ENCODE results near the gene DPP10. TPM values are rescaled to one million over a fixed set of nuclear protein-coding genes. Genes with fewer than 3 reads are reported as not detected.

DPP10 gene
- total RNA-seq, 1 experiment from 2014 or later, result not detected

DNA sequence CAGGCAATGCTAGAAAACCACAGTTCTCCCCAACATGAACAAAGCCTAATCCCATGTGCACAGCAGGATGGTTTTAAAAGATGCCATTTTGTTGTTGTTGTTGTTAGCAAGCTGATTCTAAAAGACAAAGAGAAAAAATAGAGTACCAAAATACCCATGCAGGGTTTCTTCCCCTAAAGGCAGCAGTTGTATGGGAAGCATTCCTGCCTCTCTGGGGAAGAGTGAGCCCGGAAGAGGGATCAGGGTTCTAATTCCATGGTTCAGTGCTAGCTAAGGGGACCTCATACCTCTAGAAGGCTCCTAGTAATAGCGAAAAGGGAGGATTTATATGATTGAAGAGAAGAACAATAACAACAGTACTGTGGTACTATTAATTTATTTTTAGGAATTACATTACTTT is 327.6 kb downstream of the DPP10 start:
- Histone ChIP-seq H3K4me2 (ENCODE audit: low read length) (no peak overlapping the region), H3K9me3 (ENCODE audit: low read length) (no peaks in the 10 kb centered on the region), H3K9ac (ENCODE audit: low read length) (no peak overlapping the region), H3K79me2 (ENCODE audit: low read length) (no peaks in the 10 kb centered on the region), H2AFZ (ENCODE audit: low read length) (no peak overlapping the region), H3K27me3 (ENCODE audit: low read length) (no peaks in the 10 kb centered on the region), H3K4me1 (ENCODE audit: insufficient read depth, low read length) (no peaks in the 10 kb centered on the region), H3K9me2 (replicated peaks; ENCODE audit: low read length) (no peaks in the 10 kb centered on the region), H3F3A (ENCODE audit: low read length, unreplicated experiment) (no peaks in the 10 kb centered on the region), H3K36me3 (ENCODE audit: low read depth, low read length) (no peaks in the 10 kb centered on the region), H3K27ac (ENCODE audit: low read length) (no peak overlapping the region), H3K4me3 (ENCODE audit: low read length) (no peak overlapping the region), H4K20me1 (ENCODE audit: low read length) (no peaks in the 10 kb centered on the region)
- BruUV-seq (replicated peaks), result no TSS peak
- ChIA-PET POLR2A (ENCODE audit: unreplicated experiment) (no interaction called here), CTCF (no interaction called here)
- TF ChIP-seq EZH2phosphoT487 (IDR thresholded peaks at IDR 0.05; ENCODE audit: borderline replicate concordance, low read length), result no peak
- TF ChIP-seq EZH2 (IDR thresholded peaks at IDR 0.05; ENCODE audit: low read length, unreplicated experiment), result no peak
- TF ChIP-seq, protein P1, sequence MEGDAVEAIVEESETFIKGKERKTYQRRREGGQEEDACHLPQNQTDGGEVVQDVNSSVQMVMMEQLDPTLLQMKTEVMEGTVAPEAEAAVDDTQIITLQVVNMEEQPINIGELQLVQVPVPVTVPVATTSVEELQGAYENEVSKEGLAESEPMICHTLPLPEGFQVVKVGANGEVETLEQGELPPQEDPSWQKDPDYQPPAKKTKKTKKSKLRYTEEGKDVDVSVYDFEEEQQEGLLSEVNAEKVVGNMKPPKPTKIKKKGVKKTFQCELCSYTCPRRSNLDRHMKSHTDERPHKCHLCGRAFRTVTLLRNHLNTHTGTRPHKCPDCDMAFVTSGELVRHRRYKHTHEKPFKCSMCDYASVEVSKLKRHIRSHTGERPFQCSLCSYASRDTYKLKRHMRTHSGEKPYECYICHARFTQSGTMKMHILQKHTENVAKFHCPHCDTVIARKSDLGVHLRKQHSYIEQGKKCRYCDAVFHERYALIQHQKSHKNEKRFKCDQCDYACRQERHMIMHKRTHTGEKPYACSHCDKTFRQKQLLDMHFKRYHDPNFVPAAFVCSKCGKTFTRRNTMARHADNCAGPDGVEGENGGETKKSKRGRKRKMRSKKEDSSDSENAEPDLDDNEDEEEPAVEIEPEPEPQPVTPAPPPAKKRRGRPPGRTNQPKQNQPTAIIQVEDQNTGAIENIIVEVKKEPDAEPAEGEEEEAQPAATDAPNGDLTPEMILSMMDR (conservative IDR thresholded peaks at IDR 0.05; ENCODE audit: low read depth, low read length), result no peak
- DNase-seq (no peak), ATAC-seq (no peak)
- intact Hi-C loops (cut with micrococcal nuclease), result no loop called here

DNA sequence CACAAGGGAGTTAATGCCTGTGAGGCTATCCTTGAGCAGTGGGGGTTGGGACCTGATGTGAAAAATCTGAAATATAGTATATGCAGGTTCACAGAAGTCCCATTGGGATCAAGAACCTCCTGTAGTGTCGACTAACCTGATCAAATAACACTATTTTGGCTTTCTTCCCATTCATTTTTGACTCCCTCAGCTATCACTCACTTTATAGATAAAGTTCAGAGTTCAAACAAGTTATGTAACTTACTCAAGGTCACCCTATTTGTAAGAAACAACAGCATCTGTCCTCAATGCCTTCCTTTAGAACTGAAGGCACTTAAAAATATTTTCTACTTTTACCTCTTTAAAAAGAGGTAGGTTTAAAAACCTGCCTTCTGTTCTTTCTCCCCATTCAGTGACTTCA is 341.6 kb downstream of the DPP10 start:
- H3K4me1 ChIP-seq (ENCODE audit: insufficient read depth, low read length), result no peaks in the 10 kb centered on the region
- CTCF ChIA-PET, result no interaction called here
- H3F3A ChIP-seq (ENCODE audit: low read length, unreplicated experiment), result no peaks in the 10 kb centered on the region
- no peak overlapping the region for H3K27ac ChIP-seq (ENCODE audit: low read length)
- no peak for DNase-seq
- ATAC-seq, result no peak
- no peak overlapping the region for H3K4me3 ChIP-seq (ENCODE audit: low read length)
- no peaks in the 10 kb centered on the region for H3K79me2 ChIP-seq (ENCODE audit: low read length)
- POLR2A ChIA-PET (ENCODE audit: unreplicated experiment), result no interaction called here
- H3K4me2 ChIP-seq (ENCODE audit: low read length), result no peak overlapping the region
- H4K20me1 ChIP-seq (ENCODE audit: low read length), result no peaks in the 10 kb centered on the region
- no peaks in the 10 kb centered on the region for H3K36me3 ChIP-seq (ENCODE audit: low read depth, low read length)
- no peak overlapping the region for H2AFZ ChIP-seq (ENCODE audit: low read length)
- no peak overlapping the region for H3K9ac ChIP-seq (ENCODE audit: low read length)
- H3K9me2 ChIP-seq (replicated peaks; ENCODE audit: low read length), result no peaks in the 10 kb centered on the region
- H3K27me3 ChIP-seq (ENCODE audit: low read length), result peaks cover 19% of the 10 kb centered on the region
- no TSS peak for BruUV-seq (replicated peaks)
- TF ChIP-seq EZH2phosphoT487 (IDR thresholded peaks at IDR 0.05; ENCODE audit: borderline replicate concordance, low read length), result no peak
- TF ChIP-seq, protein P1 (conservative IDR thresholded peaks at IDR 0.05; ENCODE audit: low read depth, low read length), result no peak
- TF ChIP-seq EZH2 (IDR thresholded peaks at IDR 0.05; ENCODE audit: low read length, unreplicated experiment), result no peak
- intact Hi-C loops (cut with micrococcal nuclease), result no loop called here
- no peaks in the 10 kb centered on the region for H3K9me3 ChIP-seq (ENCODE audit: low read length)

DNA sequence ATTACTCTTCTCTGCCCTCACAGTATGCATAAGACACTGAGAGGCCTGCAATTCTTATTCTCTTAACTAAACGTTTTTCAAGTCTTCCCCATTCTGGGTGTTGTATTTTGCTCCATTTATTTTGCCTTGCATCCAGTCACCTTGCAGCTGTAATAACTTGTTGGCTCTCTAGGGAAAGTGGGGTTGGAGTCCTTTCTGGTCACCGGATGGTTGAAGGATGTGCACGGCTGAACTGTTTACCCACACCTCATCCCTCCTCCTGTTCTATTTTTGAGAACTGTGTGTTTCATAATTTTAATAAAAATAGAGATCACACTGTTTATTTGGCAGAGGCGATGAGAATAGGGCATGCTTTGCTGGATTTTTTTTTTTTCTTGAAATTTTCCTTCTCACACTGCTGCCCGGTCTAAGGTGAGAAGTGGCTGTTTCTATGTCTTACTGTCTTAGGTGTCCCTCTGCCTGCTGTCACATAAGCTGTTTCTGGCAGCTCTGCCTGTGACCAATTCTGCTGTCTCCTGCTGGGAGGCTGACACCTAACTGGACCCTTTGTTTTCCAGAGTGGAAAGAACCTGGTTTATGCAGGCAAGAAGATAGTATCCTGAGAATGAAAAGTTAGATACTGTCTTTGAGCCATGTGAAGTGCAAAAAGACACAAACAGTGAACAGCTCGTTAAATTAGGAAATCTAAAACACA is 342.6 kb downstream of the DPP10 start:
- ATAC-seq, result no peak
- peaks cover 28% of the 10 kb centered on the region for H3K27me3 ChIP-seq (ENCODE audit: low read length)
- no peaks in the 10 kb centered on the region for H3K9me2 ChIP-seq (replicated peaks; ENCODE audit: low read length)
- H3K36me3 ChIP-seq (ENCODE audit: low read depth, low read length), result no peaks in the 10 kb centered on the region
- no TSS peak for BruUV-seq (replicated peaks)
- no peaks in the 10 kb centered on the region for H4K20me1 ChIP-seq (ENCODE audit: low read length)
- no peak overlapping the region for H3K27ac ChIP-seq (ENCODE audit: low read length)
- DNase-seq, result no peak
- H3K79me2 ChIP-seq (ENCODE audit: low read length), result no peaks in the 10 kb centered on the region
- no peak overlapping the region for H3K4me3 ChIP-seq (ENCODE audit: low read length)
- no peaks in the 10 kb centered on the region for H3F3A ChIP-seq (ENCODE audit: low read length, unreplicated experiment)
- POLR2A ChIA-PET (ENCODE audit: unreplicated experiment), result no interaction called here
- no peak overlapping the region for H3K9ac ChIP-seq (ENCODE audit: low read length)
- H3K4me1 ChIP-seq (ENCODE audit: insufficient read depth, low read length), result no peaks in the 10 kb centered on the region
- TF ChIP-seq EZH2phosphoT487 (IDR thresholded peaks at IDR 0.05; ENCODE audit: borderline replicate concordance, low read length), result no peak
- TF ChIP-seq, protein P1 (conservative IDR thresholded peaks at IDR 0.05; ENCODE audit: low read depth, low read length), result no peak
- no peak for TF ChIP-seq EZH2 (IDR thresholded peaks at IDR 0.05; ENCODE audit: low read length, unreplicated experiment)
- CTCF ChIA-PET, result no interaction called here
- intact Hi-C loops (cut with micrococcal nuclease), result no loop called here
- no peak overlapping the region for H2AFZ ChIP-seq (ENCODE audit: low read length)
- no peak overlapping the region for H3K4me2 ChIP-seq (ENCODE audit: low read length)
- H3K9me3 ChIP-seq (ENCODE audit: low read length), result no peaks in the 10 kb centered on the region

Data from PC-3 (cell line).